Mucosa of stomach (tissue), 1 donor: ENCODE data around the gene OCEL1.

ENCODE experiments used
- H3K27me3 ChIP-seq: one replicate; pipeline ENCODE4 v1.7.0; 2013; ENCODE audit warnings: mild to moderate bottlenecking, low read length; ENCODE audit not compliant: control insufficient read depth, insufficient read depth
- H3K36me3 ChIP-seq: one replicate; pipeline ENCODE4 v1.7.0; 2013; ENCODE audit warnings: low read length; ENCODE audit not compliant: control insufficient read depth, insufficient read depth
- H3K4me1 ChIP-seq: one replicate; pipeline ENCODE4 v1.7.0; 2013; ENCODE audit warnings: mild to moderate bottlenecking, low read length; ENCODE audit not compliant: control insufficient read depth, insufficient read depth
- H3K4me3 ChIP-seq: one replicate; pipeline ENCODE4 v1.7.0; 2013; ENCODE audit warnings: low read length
- H3K9ac ChIP-seq: one replicate; pipeline ENCODE4 v1.7.0; 2013; ENCODE audit warnings: mild to moderate bottlenecking, low read length, moderate library complexity
- H3K9me3 ChIP-seq: one replicate; pipeline ENCODE4 v1.7.0; 2013; ENCODE audit warnings: mild to moderate bottlenecking, low read length, moderate library complexity; ENCODE audit not compliant: control insufficient read depth
- donor health status: Pancreatic carcinoma.

Gene OCEL1

GRCh38 chr19:17235300-17235970, 9.4 kb downstream of the OCEL1 start:
- peak overlapping the region; percentile 43 for H3K9ac ChIP-seq
- no peaks in the 10 kb centered on the region for H3K9me3 ChIP-seq
- peaks cover 22% of the 10 kb centered on the region for H3K36me3 ChIP-seq
- no peaks in the 10 kb centered on the region for H3K27me3 ChIP-seq
- H3K4me1 ChIP-seq: peaks cover 42% of the 10 kb centered on the region
- peak overlapping the region; percentile 56 for H3K4me3 ChIP-seq

DNA sequence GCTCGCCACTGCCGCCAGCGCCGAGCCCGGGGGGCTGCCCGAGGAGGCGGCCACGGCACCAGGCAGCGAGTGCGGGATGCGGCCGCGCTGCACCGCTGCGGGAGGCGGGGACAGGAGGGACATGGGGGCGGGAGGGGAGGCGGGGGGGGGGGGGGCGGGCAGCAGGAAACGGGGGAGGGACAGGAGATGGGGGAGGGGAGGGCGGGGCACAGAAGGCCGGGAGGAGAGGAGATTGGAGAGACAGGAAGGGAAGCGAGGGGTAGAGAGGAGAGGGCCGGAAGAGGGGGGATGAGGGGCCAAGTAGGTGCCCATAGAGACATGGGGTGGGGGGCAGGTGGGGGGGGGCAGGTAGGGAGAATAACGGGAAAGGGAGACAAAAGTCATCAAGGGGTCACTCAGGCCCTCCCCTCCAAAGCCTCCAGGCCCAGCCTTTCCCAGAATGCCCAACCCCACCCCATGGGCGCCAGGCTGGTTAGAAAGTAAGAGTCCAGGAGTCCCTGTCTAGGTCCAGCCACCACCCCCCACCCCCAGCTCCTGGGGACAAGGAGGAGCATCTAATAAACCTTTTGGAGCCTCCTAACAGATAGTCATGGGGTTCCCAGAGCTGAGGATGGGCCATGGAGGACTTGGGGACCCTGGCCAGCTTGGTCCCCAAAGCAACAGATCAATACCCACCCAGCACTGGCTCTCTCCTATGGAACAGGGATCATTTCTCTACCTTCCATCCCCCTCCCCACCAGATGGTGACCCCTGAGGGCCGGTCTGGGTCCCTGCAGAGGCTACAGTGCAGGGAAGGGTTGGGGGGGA, 10.1 kb downstream of the OCEL1 start:
- H3K9ac ChIP-seq: peak overlapping the region; percentile 53

DNA sequence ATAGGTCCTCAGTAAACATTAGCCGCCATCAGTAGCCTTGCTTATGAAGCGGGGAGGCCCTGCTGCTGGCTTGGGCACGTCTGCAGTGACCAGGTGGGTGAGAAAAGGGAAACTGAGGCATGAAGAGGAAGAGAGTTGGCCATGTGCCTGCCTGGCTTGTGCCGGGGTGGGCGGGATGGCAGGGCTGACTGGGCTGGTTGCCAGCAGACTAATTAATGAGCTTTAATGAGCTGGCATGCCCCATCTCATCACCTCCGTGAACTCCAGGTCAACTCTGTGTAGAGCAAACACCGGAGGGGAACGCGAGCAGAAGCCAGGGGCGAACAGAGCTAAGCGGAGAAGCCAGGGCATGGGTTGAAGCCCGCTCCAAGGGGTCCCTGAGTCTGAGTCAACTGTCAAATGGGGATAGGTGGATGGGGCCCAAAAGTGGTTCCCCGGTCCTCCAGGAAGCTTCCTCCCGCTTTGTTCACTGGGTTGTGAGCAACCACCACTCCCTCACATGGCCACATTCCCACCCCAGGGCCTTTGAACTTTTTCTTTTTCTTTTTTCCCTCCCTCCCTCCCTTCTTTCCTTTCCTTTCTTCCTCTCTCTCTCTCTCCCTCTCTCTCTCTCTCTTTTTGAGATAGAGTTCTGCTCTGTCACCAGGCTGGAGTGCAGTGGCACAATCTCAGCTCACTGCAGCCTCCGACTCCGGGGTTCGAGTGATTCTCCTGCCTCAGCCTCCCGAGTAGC, 11.0 kb downstream of the OCEL1 start:
- H3K4me3 ChIP-seq: no peak overlapping the region
- H3K36me3 ChIP-seq: peaks cover 18% of the 10 kb centered on the region
- peak overlapping the region; percentile 53 for H3K9ac ChIP-seq
- H3K27me3 ChIP-seq: no peaks in the 10 kb centered on the region
- H3K9me3 ChIP-seq: no peaks in the 10 kb centered on the region
- peaks cover 54% of the 10 kb centered on the region for H3K4me1 ChIP-seq

More for the DNA sequence above, 10.1 kb downstream of the OCEL1 start:
- no peaks in the 10 kb centered on the region for H3K9me3 ChIP-seq
- H3K27me3 ChIP-seq: no peaks in the 10 kb centered on the region
- peaks cover 47% of the 10 kb centered on the region for H3K4me1 ChIP-seq
- no peak overlapping the region for H3K4me3 ChIP-seq
- peaks cover 22% of the 10 kb centered on the region for H3K36me3 ChIP-seq

- peaks cover 13% of the 10 kb centered on the region for H3K36me3 ChIP-seq
These were observed 12.0 kb downstream of the OCEL1 start for GRCh38 chr19:17237747-17238706.

DNA sequence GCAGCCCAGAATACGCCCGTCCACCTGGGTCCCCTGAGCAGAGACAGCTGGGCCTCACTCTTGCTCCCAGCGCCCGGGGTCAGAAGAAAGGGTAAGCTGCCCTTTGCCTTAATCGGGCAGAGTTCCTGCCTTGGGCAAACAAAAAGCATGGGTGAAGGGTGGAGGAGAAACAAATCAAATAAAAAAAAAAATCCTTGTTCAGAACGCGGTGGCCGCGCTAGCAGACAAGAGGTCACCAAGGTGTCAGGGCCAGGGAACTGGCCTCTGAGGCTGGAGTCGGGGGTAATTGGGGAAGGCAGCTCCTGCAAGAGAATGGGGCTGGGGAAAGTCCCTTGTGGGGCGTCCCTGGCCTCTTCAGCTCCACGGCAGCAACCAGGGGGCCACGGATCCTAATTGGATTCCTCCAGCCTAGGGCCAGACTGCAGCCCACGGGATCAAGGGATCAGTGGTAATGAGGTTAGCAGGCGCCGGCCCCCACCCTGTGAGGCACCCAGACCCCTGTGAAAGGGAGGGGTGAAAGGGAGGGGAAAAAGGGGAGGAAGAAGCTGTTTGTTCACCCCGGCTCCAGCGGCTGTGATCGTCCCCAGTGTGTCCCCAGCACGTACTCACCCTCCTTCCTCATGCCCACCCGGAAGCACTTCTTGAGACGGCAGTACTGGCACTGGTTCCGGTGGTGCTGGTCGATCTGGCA, 14.2 kb downstream of the OCEL1 start:
- H3K9ac ChIP-seq: peak overlapping the region; percentile 61
- H3K27me3 ChIP-seq: no peaks in the 10 kb centered on the region
- no peaks in the 10 kb centered on the region for H3K9me3 ChIP-seq
- peaks cover 13% of the 10 kb centered on the region for H3K36me3 ChIP-seq
- H3K4me1 ChIP-seq: peaks cover 62% of the 10 kb centered on the region
- no peak overlapping the region for H3K4me3 ChIP-seq

More at GRCh38 chr19:17237747-17238706, 12.0 kb downstream of the OCEL1 start:
- H3K4me1 ChIP-seq: peaks cover 63% of the 10 kb centered on the region
- no peaks in the 10 kb centered on the region for H3K27me3 ChIP-seq
- no peak overlapping the region for H3K4me3 ChIP-seq
- H3K9ac ChIP-seq: no peak overlapping the region
- H3K9me3 ChIP-seq: no peaks in the 10 kb centered on the region

- Histone ChIP-seq H3K9ac (peak overlapping the region; percentile 61), H3K36me3 (peaks cover 13% of the 10 kb centered on the region), H3K4me3 (no peak overlapping the region), H3K9me3 (no peaks in the 10 kb centered on the region), H3K27me3 (no peaks in the 10 kb centered on the region), H3K4me1 (peaks cover 59% of the 10 kb centered on the region)
These were observed 14.9 kb downstream of the OCEL1 start for GRCh38 chr19:17240826-17241399.

- H3K36me3 ChIP-seq: peaks cover 13% of the 10 kb centered on the region
- H3K4me3 ChIP-seq: peak overlapping the region; percentile 97
- H3K4me1 ChIP-seq: peaks cover 59% of the 10 kb centered on the region
- no peaks in the 10 kb centered on the region for H3K27me3 ChIP-seq
- peak overlapping the region; percentile 92 for H3K9ac ChIP-seq
- H3K9me3 ChIP-seq: no peaks in the 10 kb centered on the region
These were observed 16.6 kb downstream of the OCEL1 start for GRCh38 chr19:17242431-17243208.

GRCh38 chr19:17243211-17243829, 17.3 kb downstream of the OCEL1 start:
- H3K4me3 ChIP-seq: peak overlapping the region; percentile 97
- no peaks in the 10 kb centered on the region for H3K27me3 ChIP-seq
- peaks cover 7% of the 10 kb centered on the region for H3K36me3 ChIP-seq
- peaks cover 59% of the 10 kb centered on the region for H3K4me1 ChIP-seq
- peak overlapping the region; percentile 92 for H3K9ac ChIP-seq
- H3K9me3 ChIP-seq: no peaks in the 10 kb centered on the region

DNA sequence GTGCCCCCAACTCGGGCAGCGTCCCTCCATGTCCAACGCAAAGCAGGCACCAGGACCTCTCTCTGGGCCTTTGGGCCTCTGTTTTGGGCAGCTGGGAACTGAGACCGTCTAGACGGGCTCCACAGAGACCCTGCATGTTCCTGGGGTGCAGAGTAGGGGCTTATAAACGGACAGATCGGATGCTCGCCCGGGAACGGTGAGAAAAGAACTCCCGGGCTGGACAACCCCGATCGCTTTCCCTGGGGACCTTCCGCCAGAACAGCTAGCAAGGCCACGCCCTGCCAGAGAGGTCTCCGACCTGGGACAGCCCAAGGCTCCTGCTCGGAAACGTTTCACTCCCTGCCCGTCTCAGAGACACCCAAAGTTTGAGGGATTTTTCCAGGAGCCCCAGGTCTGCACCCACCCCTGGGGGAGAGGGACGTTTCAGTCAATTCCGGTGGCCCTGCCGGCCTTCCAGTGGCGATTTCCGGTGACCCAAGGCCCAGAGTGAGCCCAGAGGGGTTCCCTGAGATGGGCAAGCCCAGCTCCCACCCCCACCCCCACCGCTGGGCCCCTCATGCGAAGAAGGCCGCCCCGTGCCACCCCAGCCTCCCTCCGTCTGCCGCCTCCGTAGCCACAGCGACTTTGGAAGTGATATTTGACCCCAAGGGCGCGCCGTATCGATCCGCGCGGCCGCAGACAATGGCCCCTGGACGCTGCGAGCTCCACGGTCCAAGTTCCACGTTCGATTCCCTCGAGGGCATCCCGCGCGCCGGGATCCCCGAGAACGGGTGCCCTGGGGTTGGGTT, 18.0 kb downstream of the OCEL1 start:
- Histone ChIP-seq H3K36me3 (peaks cover 7% of the 10 kb centered on the region), H3K4me1 (peaks cover 62% of the 10 kb centered on the region), H3K9ac (peak overlapping the region; percentile 92), H3K27me3 (no peaks in the 10 kb centered on the region), H3K9me3 (no peaks in the 10 kb centered on the region), H3K4me3 (peak overlapping the region; percentile 97)
